Thymus (tissue), 11 donors: ENCODE data around the gene CEP164. TPM values are rescaled to one million over a fixed set of nuclear protein-coding genes. Genes with fewer than 3 reads are reported as not detected.

Experiments used
- DNase-seq, 9 donors: peaks; one replicate each; pipeline ENCODE4 v3.0.0-alpha.2; 2013; ENCODE audit warnings: low spot score in 9 of 9, low read depth in 6 of 9, missing footprints in 1 of 9
- H3K27ac ChIP-seq, 2 donors: one replicate each; pipeline ENCODE4 v1.5.1; 2013; ENCODE audit warnings: control low read depth in 1 of 2, low read depth in 1 of 2, low read length in 1 of 2, mild to moderate bottlenecking in 1 of 2, moderate library complexity in 1 of 2
- H3K27me3 ChIP-seq, 2 donors: one replicate each; pipeline ENCODE4 v1.5.1; 2013; ENCODE audit warnings: low read length in 1 of 2; ENCODE audit not compliant: control insufficient read depth in 2 of 2, insufficient read depth in 1 of 2
- H3K36me3 ChIP-seq, 2 donors: one replicate each; pipeline ENCODE4 v1.5.1; 2013; ENCODE audit warnings: low read length in 1 of 2, mild to moderate bottlenecking in 1 of 2, moderate library complexity in 1 of 2; ENCODE audit not compliant: control insufficient read depth in 2 of 2, insufficient read depth in 2 of 2
- H3K4me1 ChIP-seq, 2 donors: one replicate each; pipeline ENCODE4 v1.5.1; 2013; ENCODE audit warnings: low read length in 2 of 2; ENCODE audit not compliant: control insufficient read depth in 2 of 2, insufficient read depth in 2 of 2
- H3K4me3 ChIP-seq, 2 donors: one replicate each; pipeline ENCODE4 v1.5.1; 2013; ENCODE audit warnings: low read length in 2 of 2, control low read depth in 1 of 2, mild to moderate bottlenecking in 1 of 2
- H3K9me3 ChIP-seq, 2 donors: one replicate each; pipeline ENCODE4 v1.5.1; 2013; ENCODE audit warnings: low read length in 1 of 2, mild to moderate bottlenecking in 1 of 2; ENCODE audit not compliant: control insufficient read depth in 2 of 2, insufficient read depth in 1 of 2
- WGBS: extraction: QIAGEN DNeasy Blood & Tissue Kit; methylation state at CpG from one replicate; pipeline ENCODE4 v1.1.7; 2013; 5-methylcytosine and 5-hydroxymethylcytosine counted together
- polyA plus RNA-seq: library from polyadenylated mRNA; stranded (reverse); fragments of 200-250 nt; gene quantifications from one replicate; pipeline ENCODE4 v1.2.3, GENCODE V29; 2013
- total RNA-seq: library from RNA; stranded (reverse); fragments of 120-200 nt; gene quantifications from one replicate; pipeline ENCODE4 v1.2.4, GENCODE V29; 2013
- donor health status: healthy.

CEP164 gene
- total and polyA plus RNA-seq, 2 donors = 12.0 to 24.8 TPM

- H3K4me1 ChIP-seq = no peaks in the 10 kb centered on the region
- no peak overlapping the region for H3K27ac ChIP-seq
- DNase-seq = no peak
- no peaks in the 10 kb centered on the region for H3K27me3 ChIP-seq
- no peaks in the 10 kb centered on the region for H3K36me3 ChIP-seq
- no peak overlapping the region for H3K4me3 ChIP-seq
- H3K9me3 ChIP-seq = no peaks in the 10 kb centered on the region
- WGBS = 97% methylated on average over 5 of the region's 5 CpGs
Observed at GRCh38 chr11:117300773-117301172, 26.9 kb upstream of the CEP164 start.

GRCh38 chr11:117302228-117302627 lies 25.4 kb upstream of the CEP164 start:
- Histone ChIP-seq H3K9me3 (no peaks in the 10 kb centered on the region), H3K36me3 (no peaks in the 10 kb centered on the region), H3K4me1 (no peaks in the 10 kb centered on the region), H3K27me3 (no peaks in the 10 kb centered on the region), H3K4me3 (no peak overlapping the region), H3K27ac (no peak overlapping the region)
- 93% methylated on average over 7 of the region's 7 CpGs for WGBS
- DNase-seq = no peak

GRCh38 chr11:117303101-117303500 lies 24.6 kb upstream of the CEP164 start:
- Histone ChIP-seq H3K4me3 (no peak overlapping the region), H3K9me3 (no peaks in the 10 kb centered on the region), H3K4me1 (no peaks in the 10 kb centered on the region), H3K27ac (no peak overlapping the region), H3K27me3 (no peaks in the 10 kb centered on the region), H3K36me3 (no peaks in the 10 kb centered on the region)
- no peak for DNase-seq
- 88% methylated on average over 4 of the region's 4 CpGs for WGBS

- Histone ChIP-seq H3K36me3 (no peaks in the 10 kb centered on the region), H3K4me3 (no peak overlapping the region), H3K27ac (no peak overlapping the region), H3K4me1 (no peaks in the 10 kb centered on the region), H3K9me3 (no peaks in the 10 kb centered on the region), H3K27me3 (no peaks in the 10 kb centered on the region)
- 97% methylated on average over 5 of the region's 5 CpGs for WGBS
- DNase-seq = no peak
Observed at GRCh38 chr11:117303646-117304315, 23.9 kb upstream of the CEP164 start.

GRCh38 chr11:117305145-117305544 lies 22.5 kb upstream of the CEP164 start:
- H3K36me3 ChIP-seq = no peaks in the 10 kb centered on the region
- no peak overlapping the region for H3K27ac ChIP-seq
- DNase-seq = no peak
- no peaks in the 10 kb centered on the region for H3K27me3 ChIP-seq
- no peaks in the 10 kb centered on the region for H3K9me3 ChIP-seq
- no peaks in the 10 kb centered on the region for H3K4me1 ChIP-seq
- no peak overlapping the region for H3K4me3 ChIP-seq
- whole genome bisulfite sequencing = 97% methylated on average over 3 of the region's 3 CpGs

- H3K27ac ChIP-seq = no peak overlapping the region
- WGBS = 89% methylated on average over 7 of the region's 7 CpGs
- no peaks in the 10 kb centered on the region for H3K9me3 ChIP-seq
- no peaks in the 10 kb centered on the region for H3K36me3 ChIP-seq
- H3K27me3 ChIP-seq = peaks cover 0 to 5% of the 10 kb centered on the region in 2 donors
- no peaks in the 10 kb centered on the region for H3K4me1 ChIP-seq
- no peak overlapping the region for H3K4me3 ChIP-seq
- no peak for DNase-seq
Observed at GRCh38 chr11:117309310-117309709, 18.3 kb upstream of the CEP164 start.

GRCh38 chr11:117313091-117313490 lies 14.6 kb upstream of the CEP164 start:
- Histone ChIP-seq H3K36me3 (no peaks in the 10 kb centered on the region), H3K4me1 (peaks cover 6 to 9% of the 10 kb centered on the region in 2 donors), H3K9me3 (no peaks in the 10 kb centered on the region), H3K4me3 (no peak overlapping the region), H3K27ac (no peak overlapping the region), H3K27me3 (peaks cover 4 to 41% of the 10 kb centered on the region in 2 donors)
- 88% methylated on average over 5 of the region's 5 CpGs for WGBS
- no peak for DNase-seq

GRCh38 chr11:117313828-117314768 lies 13.6 kb upstream of the CEP164 start:
- no peaks in the 10 kb centered on the region for H3K36me3 ChIP-seq
- peaks cover 6 to 9% of the 10 kb centered on the region in 2 donors for H3K4me1 ChIP-seq
- peaks cover 4 to 44% of the 10 kb centered on the region in 2 donors for H3K27me3 ChIP-seq
- no peaks in the 10 kb centered on the region for H3K9me3 ChIP-seq
- H3K4me3 ChIP-seq = no peak overlapping the region
- no peak for DNase-seq
- 90% methylated on average over 14 of the region's 14 CpGs for WGBS
- no peak overlapping the region for H3K27ac ChIP-seq

GRCh38 chr11:117314840-117315239 lies 12.8 kb upstream of the CEP164 start:
- Histone ChIP-seq H3K4me3 (no peak overlapping the region), H3K4me1 (peaks cover 6 to 9% of the 10 kb centered on the region in 2 donors), H3K36me3 (no peaks in the 10 kb centered on the region), H3K27ac (no peak overlapping the region), H3K9me3 (no peaks in the 10 kb centered on the region), H3K27me3 (peaks cover 4 to 44% of the 10 kb centered on the region in 2 donors)
- DNase-seq = no peak
- WGBS = 13% methylated on average over 10 of the region's 10 CpGs
